ENCODE measurements around the gene ZNF740. TPM values are rescaled to one million over a fixed set of nuclear protein-coding genes. Genes with fewer than 3 reads are reported as not detected.

Gene ZNF740
- total RNA-seq, 2 experiments from 2014 or later, result 31.3 to 35.9 TPM

- CTCF ChIA-PET, result interaction anchor here (0.9 to 9.7 kb wide), 32 partner anchors 9 to 137 kb away, joined by 3 to 213 read pairs (median 11); partner anchors contain the start of genes AAAS, CSAD, ESPL1 and MYG1
- POLR2A ChIA-PET, result interaction anchor here (0.6 to 7.7 kb wide), 9 partner anchors 8 to 84 kb away, joined by 3 to 78 read pairs (median 4); partner anchors contain the start of genes ESPL1, ITGB7 and MYG1
- no peaks in the 10 kb centered on the region for H3K9me3 Mint-ChIP-seq
- no peak overlapping the region for H3K4me3 Mint-ChIP-seq
- intact Hi-C loops (cut with micrococcal nuclease), result loop anchor here (2.0 to 5.0 kb wide), 4 partner anchors 38 to 82 kb away; partner anchors contain the start of gene ESPL1
- H3K27me3 Mint-ChIP-seq, result no peaks in the 10 kb centered on the region
- no peak overlapping the region for H3K27ac Mint-ChIP-seq
- no peak for DNase-seq
- ATAC-seq, result no peak
- TF ChIP-seq CTCF (IDR thresholded peaks at IDR 0.05), result no peak
- H3K36me3 Mint-ChIP-seq (ENCODE audit: low read depth), result peaks cover 27% of the 10 kb centered on the region
- peaks cover 62% of the 10 kb centered on the region for H3K4me1 Mint-ChIP-seq (ENCODE audit: low read depth)
Observed at GRCh38 chr12:53214687-53215455, 34.3 kb downstream of the ZNF740 start.

GRCh38 chr12:53215497-53215896, 35.0 kb downstream of the ZNF740 start:
- Mint-ChIP-seq H3K4me1 (ENCODE audit: low read depth) (peaks cover 62% of the 10 kb centered on the region), H3K36me3 (ENCODE audit: low read depth) (peaks cover 24% of the 10 kb centered on the region), H3K27me3 (no peaks in the 10 kb centered on the region), H3K9me3 (no peaks in the 10 kb centered on the region), H3K4me3 (no peak overlapping the region), H3K27ac (peak overlapping the region; percentile 95)
- ChIA-PET CTCF (interaction anchor here (1.8 to 9.7 kb wide), 13 partner anchors 10 to 137 kb away, joined by 5 to 213 read pairs (median 23); partner anchors contain the start of genes AAAS, ESPL1, MYG1 and SOAT2), POLR2A (interaction anchor here (1.2 to 7.7 kb wide), 9 partner anchors 9 to 83 kb away, joined by 3 to 78 read pairs (median 6); partner anchors contain the start of genes CSAD, ESPL1, ITGB7 and RARG)
- TF ChIP-seq CTCF (IDR thresholded peaks at IDR 0.05), result no peak
- intact Hi-C loops (cut with micrococcal nuclease), result loop anchor here (2.0 kb wide), 2 partner anchors 37 to 81 kb away; a partner anchor contains a TSS
- ATAC-seq (no peak), DNase-seq (no peak)

GRCh38 chr12:53217051-53217930, 36.8 kb downstream of the ZNF740 start:
- H3K4me1 Mint-ChIP-seq (ENCODE audit: low read depth), result peaks cover 64% of the 10 kb centered on the region
- TF ChIP-seq CTCF (IDR thresholded peaks at IDR 0.05), result no peak
- H3K36me3 Mint-ChIP-seq (ENCODE audit: low read depth), result peaks cover 16% of the 10 kb centered on the region
- H3K4me3 Mint-ChIP-seq, result peak overlapping the region; percentile 92
- CTCF ChIA-PET, result interaction anchor here (1.2 to 9.7 kb wide), 12 partner anchors 8 to 152 kb away, joined by 3 to 213 read pairs (median 10); partner anchors contain the start of genes AAAS, ESPL1 and SOAT2
- ATAC-seq (no peak), DNase-seq (peak; percentile 76)
- H3K9me3 Mint-ChIP-seq, result no peaks in the 10 kb centered on the region
- intact Hi-C loops (cut with micrococcal nuclease), result no loop called here
- POLR2A ChIA-PET, result interaction anchor here (0.6 to 7.7 kb wide), 12 partner anchors 9 to 103 kb away, joined by 3 to 78 read pairs (median 6); partner anchors contain the start of genes CSAD, ESPL1, ITGB7 and RARG
- H3K27me3 Mint-ChIP-seq, result no peaks in the 10 kb centered on the region
- H3K27ac Mint-ChIP-seq, result peak overlapping the region; percentile 95

- H3K27ac Mint-ChIP-seq, result peak overlapping the region; percentile 95
- no peak for TF ChIP-seq CTCF (IDR thresholded peaks at IDR 0.05)
- ChIA-PET CTCF (interaction anchor here (1.0 to 7.1 kb wide), 11 partner anchors 8 to 152 kb away, joined by 3 to 100 read pairs (median 7); partner anchors contain the start of genes AAAS, ESPL1 and SOAT2), POLR2A (interaction anchor here (0.8 to 7.7 kb wide), 7 partner anchors 9 to 84 kb away, joined by 3 to 78 read pairs (median 5); partner anchors contain the start of genes ESPL1 and ITGB7)
- H3K27me3 Mint-ChIP-seq, result no peaks in the 10 kb centered on the region
- H3K4me1 Mint-ChIP-seq (ENCODE audit: low read depth), result peaks cover 70% of the 10 kb centered on the region
- intact Hi-C loops (cut with micrococcal nuclease), result no loop called here
- H3K36me3 Mint-ChIP-seq (ENCODE audit: low read depth), result peaks cover 13% of the 10 kb centered on the region
- ATAC-seq (no peak), DNase-seq (peak; percentile 46)
- no peaks in the 10 kb centered on the region for H3K9me3 Mint-ChIP-seq
- peak overlapping the region; percentile 92 for H3K4me3 Mint-ChIP-seq
Observed at GRCh38 chr12:53217931-53218307, 37.4 kb downstream of the ZNF740 start.

All from activated CD8-positive, alpha-beta T cell treated with anti-CD3 and anti-CD28 coated beads for 36 hours (primary cell).